ENCODE measurements around the gene MRPS21. TPM values are rescaled to one million over a fixed set of nuclear protein-coding genes. Genes with fewer than 3 reads are reported as not detected.
"Not testable (repeated sequence)": the region's sequence is repeated elsewhere in the genome, so short reads cannot be mapped to it uniquely, and the experiment has no call there.

Gene MRPS21
- total RNA-seq, 1 donor from 2014 or later = 65.6 TPM

- DNase-seq (ENCODE audit: low spot score in 2 of 2, unreplicated experiment in 2 of 2) = no peak
- TF ChIP-seq, protein P1, sequence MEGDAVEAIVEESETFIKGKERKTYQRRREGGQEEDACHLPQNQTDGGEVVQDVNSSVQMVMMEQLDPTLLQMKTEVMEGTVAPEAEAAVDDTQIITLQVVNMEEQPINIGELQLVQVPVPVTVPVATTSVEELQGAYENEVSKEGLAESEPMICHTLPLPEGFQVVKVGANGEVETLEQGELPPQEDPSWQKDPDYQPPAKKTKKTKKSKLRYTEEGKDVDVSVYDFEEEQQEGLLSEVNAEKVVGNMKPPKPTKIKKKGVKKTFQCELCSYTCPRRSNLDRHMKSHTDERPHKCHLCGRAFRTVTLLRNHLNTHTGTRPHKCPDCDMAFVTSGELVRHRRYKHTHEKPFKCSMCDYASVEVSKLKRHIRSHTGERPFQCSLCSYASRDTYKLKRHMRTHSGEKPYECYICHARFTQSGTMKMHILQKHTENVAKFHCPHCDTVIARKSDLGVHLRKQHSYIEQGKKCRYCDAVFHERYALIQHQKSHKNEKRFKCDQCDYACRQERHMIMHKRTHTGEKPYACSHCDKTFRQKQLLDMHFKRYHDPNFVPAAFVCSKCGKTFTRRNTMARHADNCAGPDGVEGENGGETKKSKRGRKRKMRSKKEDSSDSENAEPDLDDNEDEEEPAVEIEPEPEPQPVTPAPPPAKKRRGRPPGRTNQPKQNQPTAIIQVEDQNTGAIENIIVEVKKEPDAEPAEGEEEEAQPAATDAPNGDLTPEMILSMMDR (IDR thresholded peaks at IDR 0.05; ENCODE audit: unreplicated experiment) = no peak
- Mint-ChIP-seq H3K9me3 (no peaks in the 10 kb centered on the region), H3K36me3 (peaks cover 14% of the 10 kb centered on the region), H3K4me3 (no peak overlapping the region), H3K27ac (no peak overlapping the region), H3K27me3 (ENCODE audit: low read depth) (no peaks in the 10 kb centered on the region), H3K4me1 (no peaks in the 10 kb centered on the region)
Measured at GRCh38 chr1:150311762-150312161, 18.1 kb downstream of the MRPS21 start.

DNA sequence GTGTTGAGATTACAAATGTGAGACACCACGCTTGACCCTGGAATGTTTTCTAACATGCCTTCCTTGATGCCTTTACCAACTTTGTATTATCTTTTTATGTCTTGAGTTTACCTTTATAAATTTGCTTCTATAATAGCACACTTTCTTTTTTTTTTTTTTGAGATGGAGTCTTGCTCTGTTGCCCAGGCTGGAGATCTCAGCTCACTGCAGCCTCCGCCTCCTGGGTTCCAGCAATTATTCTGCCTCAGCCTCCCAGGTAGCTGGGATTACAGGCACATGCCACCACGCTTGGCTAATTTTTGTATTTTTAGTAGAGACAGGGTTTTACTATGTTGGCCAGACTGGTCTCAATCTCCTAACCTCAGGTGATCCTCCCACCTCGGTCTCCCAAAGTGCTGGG, 21.0 kb downstream of the MRPS21 start:
- H3K27ac Mint-ChIP-seq; DNase-seq (ENCODE audit: low spot score in 2 of 2, unreplicated experiment in 2 of 2); H3K4me3 Mint-ChIP-seq; H3K9me3 Mint-ChIP-seq; H3K27me3 Mint-ChIP-seq (ENCODE audit: low read depth); H3K4me1 Mint-ChIP-seq; H3K36me3 Mint-ChIP-seq: not testable (repeated sequence)

DNA sequence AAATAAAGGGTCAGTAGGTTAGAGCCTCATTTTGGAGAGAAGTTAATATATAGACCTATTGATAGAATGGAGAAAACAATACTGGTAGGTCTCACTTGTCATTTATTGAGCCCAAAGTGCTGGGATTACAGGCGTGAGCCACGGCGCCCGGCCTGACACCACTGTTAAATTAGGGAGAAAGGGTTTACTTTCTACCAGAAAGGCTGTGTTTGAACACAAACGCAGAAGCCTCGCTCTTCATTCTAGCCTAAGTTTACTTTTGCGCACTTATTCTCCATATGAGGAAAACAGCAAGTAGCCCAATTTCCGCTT, 27.0 kb downstream of the MRPS21 start:
- Mint-ChIP-seq H3K27me3 (ENCODE audit: low read depth) (no peaks in the 10 kb centered on the region), H3K4me1 (peaks cover 18% of the 10 kb centered on the region), H3K36me3 (peaks cover 4% of the 10 kb centered on the region), H3K4me3 (peak overlapping the region; percentile 98), H3K9me3 (no peaks in the 10 kb centered on the region), H3K27ac (peak overlapping the region; percentile 99)
- no peak for DNase-seq (ENCODE audit: low spot score in 2 of 2, unreplicated experiment in 2 of 2)
- TF ChIP-seq, protein P1 (IDR thresholded peaks at IDR 0.05; ENCODE audit: unreplicated experiment) = no peak

- TF ChIP-seq, protein P1 (IDR thresholded peaks at IDR 0.05; ENCODE audit: unreplicated experiment) = no peak
- Mint-ChIP-seq H3K27ac (peak overlapping the region; percentile 99), H3K9me3 (no peaks in the 10 kb centered on the region), H3K4me3 (peak overlapping the region; percentile 98), H3K27me3 (ENCODE audit: low read depth) (no peaks in the 10 kb centered on the region), H3K36me3 (peaks cover 10% of the 10 kb centered on the region), H3K4me1 (peaks cover 18% of the 10 kb centered on the region)
- DNase-seq (ENCODE audit: low spot score in 2 of 2, unreplicated experiment in 2 of 2) = no peak
Measured at GRCh38 chr1:150321826-150322166, 28.1 kb downstream of the MRPS21 start.

DNA sequence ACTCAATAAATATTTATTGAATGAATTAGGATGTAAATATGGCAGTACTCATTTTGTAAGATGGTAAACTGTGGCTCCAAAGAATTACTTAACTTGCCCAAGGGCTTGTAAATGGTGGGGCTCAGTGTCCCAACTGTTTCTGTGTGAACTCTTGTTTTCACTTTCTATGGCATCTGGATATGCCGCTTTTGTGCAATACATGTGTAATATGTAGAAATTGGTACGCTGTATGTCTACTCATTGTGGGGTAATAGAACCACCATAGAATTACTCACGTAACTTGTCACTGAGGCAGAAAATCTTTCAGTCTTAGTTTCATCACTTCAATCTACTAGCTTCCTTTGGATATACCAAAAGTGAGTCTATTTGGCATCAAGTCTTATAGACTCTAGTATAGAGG, 28.6 kb downstream of the MRPS21 start:
- no peaks in the 10 kb centered on the region for H3K9me3 Mint-ChIP-seq
- peak overlapping the region; percentile 98 for H3K4me3 Mint-ChIP-seq
- no peak for DNase-seq (ENCODE audit: low spot score in 2 of 2, unreplicated experiment in 2 of 2)
- no peaks in the 10 kb centered on the region for H3K27me3 Mint-ChIP-seq (ENCODE audit: low read depth)
- TF ChIP-seq, protein P1 (IDR thresholded peaks at IDR 0.05; ENCODE audit: unreplicated experiment) = no peak
- peaks cover 10% of the 10 kb centered on the region for H3K36me3 Mint-ChIP-seq
- H3K27ac Mint-ChIP-seq = peak overlapping the region; percentile 99
- H3K4me1 Mint-ChIP-seq = peaks cover 18% of the 10 kb centered on the region

DNA sequence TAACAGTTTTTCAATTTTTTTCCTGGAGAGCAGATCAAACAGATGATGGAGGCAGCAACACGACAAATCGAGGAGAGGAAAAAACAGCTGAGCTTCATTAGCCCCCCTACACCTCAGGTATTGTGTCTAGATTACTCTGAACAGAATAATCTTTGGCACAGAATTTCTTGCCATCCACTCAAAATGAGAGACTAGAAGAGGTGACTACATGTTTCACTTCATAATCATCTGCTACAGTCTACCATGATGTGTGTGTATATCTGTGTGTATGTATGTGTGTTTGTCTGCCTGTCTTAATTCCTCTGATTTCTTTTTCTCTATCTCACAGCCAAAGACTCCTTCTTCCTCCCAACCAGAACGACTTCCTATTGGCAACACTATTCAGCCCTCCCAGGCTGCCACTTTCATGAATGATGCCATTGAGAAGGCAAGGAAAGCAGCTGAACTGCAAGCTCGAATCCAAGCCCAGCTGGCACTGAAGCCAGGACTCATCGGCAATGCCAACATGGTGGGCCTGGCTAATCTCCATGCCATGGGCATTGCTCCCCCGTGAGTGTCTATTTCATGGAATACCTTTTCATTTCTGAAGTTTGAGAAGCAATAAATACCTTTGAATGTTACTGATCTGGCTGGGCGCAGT, 39.1 kb downstream of the MRPS21 start:
- no peaks in the 10 kb centered on the region for H3K27me3 Mint-ChIP-seq (ENCODE audit: low read depth)
- DNase-seq (ENCODE audit: low spot score in 2 of 2, unreplicated experiment in 2 of 2) = no peak
- no peaks in the 10 kb centered on the region for H3K9me3 Mint-ChIP-seq
- H3K4me1 Mint-ChIP-seq = no peaks in the 10 kb centered on the region
- TF ChIP-seq, protein P1 (IDR thresholded peaks at IDR 0.05; ENCODE audit: unreplicated experiment) = no peak
- no peak overlapping the region for H3K27ac Mint-ChIP-seq
- H3K36me3 Mint-ChIP-seq = peaks cover 44% of the 10 kb centered on the region
- H3K4me3 Mint-ChIP-seq = no peak overlapping the region

All from mesothelial cell of epicardium (in vitro differentiated cells).